Loucy (cell line): ENCODE data around the gene TAF4.

Source experiments
- EZH2phosphoT487 ChIP-seq: fragments of 200-600 bp; IDR thresholded peaks from 2 replicates; pipeline ENCODE4 v1.6.1; 2018; ENCODE audit warnings: antibody characterized with exemption, mild to moderate bottlenecking, moderate library complexity, borderline replicate concordance
- TF ChIP-seq, protein P1 (sequence below): fragments of 200-600 bp; sonication (generic); conservative IDR thresholded peaks from 2 replicates; pipeline ENCODE4 v1.5.1; 2014; ENCODE audit warnings: mild to moderate bottlenecking, antibody characterized with exemption, low read length

DNA sequence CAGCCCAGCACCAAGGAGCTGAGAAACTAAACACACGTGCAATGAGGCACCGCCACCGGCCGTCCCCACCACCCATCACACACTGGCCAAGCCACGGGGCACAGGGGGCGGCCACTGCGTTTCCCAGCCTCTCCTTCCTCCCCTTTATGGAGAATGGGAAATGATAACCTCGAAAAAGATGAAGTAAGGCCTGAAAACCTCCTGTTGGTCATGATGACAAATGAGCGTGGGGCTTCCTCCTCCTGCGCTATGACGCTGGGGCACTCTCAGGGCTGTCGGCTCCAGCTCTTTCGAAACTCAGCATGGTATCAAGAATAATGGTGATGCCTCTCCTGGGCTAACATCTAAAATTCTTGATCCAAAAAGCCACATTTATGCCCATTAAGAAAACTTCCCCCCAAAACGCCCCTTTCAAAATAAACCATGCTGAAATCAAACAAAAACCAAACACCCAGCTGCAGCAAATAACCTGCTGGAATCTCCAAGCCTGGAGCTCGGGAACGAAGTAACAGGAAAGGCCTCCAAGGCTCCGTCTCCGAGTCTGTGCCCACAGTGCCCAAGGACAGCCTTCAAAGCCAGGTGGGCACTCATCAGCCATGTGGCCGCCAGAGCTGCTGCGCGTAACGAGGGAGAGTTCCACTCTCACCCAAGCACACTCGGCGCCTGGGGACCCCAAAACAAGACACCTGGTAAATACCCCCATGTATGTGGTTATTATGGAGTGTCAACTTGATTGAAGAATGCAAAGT, 50.0 kb downstream of the TAF4 start:
- TF ChIP-seq EZH2phosphoT487 = no peak
- TF ChIP-seq, protein P1, sequence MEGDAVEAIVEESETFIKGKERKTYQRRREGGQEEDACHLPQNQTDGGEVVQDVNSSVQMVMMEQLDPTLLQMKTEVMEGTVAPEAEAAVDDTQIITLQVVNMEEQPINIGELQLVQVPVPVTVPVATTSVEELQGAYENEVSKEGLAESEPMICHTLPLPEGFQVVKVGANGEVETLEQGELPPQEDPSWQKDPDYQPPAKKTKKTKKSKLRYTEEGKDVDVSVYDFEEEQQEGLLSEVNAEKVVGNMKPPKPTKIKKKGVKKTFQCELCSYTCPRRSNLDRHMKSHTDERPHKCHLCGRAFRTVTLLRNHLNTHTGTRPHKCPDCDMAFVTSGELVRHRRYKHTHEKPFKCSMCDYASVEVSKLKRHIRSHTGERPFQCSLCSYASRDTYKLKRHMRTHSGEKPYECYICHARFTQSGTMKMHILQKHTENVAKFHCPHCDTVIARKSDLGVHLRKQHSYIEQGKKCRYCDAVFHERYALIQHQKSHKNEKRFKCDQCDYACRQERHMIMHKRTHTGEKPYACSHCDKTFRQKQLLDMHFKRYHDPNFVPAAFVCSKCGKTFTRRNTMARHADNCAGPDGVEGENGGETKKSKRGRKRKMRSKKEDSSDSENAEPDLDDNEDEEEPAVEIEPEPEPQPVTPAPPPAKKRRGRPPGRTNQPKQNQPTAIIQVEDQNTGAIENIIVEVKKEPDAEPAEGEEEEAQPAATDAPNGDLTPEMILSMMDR = no peak
